ENCODE results near the gene TSEN54.

Gene TSEN54

DNA sequence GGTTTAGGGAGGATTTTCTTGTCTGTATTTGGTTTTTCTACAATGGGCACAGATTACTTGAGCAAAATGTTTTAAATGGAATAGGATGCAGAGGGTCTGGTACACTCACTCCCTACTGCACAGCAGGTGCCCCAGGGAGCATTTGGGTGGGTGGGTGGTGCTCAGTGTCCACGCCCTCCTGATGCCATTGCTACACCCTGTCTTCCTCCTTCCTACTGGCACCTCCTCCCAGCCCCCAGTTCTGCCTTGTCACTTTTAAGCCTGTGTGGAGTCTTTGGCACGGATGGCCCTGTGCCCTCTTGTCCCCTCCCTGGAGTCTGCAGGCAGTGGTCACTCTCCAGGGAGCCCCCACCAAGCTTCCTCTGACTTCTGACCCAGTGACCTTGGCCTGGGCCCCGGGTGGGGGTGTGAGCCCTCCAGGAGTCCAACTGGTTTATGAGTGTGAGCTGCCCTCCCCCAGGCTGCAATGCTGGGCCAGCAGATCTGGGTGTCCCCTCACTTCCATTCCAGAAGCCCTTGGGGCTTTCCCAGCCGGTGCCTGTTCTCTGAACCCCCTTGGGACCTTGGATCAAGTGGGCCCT lies 24.7 kb downstream of the TSEN54 start:
- in situ Hi-C loops (cut with MboI; ENCODE audit: low sequenced_read_pairs) = no loop called here

DNA sequence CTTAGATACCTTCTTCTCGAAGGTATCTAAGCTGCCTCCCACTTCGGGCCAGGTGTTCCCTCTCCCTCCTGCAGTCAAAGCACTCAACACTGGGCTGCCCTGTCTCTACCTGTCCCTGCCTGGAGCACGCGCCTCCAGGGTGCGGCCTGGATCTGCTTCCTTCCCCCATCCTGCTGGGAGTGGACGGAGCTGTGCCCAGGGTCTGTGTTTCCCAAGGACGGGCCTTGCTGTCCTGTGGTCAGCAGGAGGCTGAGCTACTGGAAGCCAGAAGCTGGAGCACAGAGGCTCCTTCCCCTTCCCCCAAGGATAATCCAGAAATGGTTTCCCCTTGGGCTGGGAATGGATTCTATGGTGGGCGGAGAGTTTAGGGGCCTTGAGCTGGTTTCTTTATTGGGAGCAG lies 25.9 kb downstream of the TSEN54 start:
- in situ Hi-C loops (cut with MboI; ENCODE audit: low sequenced_read_pairs) = no loop called here

DNA sequence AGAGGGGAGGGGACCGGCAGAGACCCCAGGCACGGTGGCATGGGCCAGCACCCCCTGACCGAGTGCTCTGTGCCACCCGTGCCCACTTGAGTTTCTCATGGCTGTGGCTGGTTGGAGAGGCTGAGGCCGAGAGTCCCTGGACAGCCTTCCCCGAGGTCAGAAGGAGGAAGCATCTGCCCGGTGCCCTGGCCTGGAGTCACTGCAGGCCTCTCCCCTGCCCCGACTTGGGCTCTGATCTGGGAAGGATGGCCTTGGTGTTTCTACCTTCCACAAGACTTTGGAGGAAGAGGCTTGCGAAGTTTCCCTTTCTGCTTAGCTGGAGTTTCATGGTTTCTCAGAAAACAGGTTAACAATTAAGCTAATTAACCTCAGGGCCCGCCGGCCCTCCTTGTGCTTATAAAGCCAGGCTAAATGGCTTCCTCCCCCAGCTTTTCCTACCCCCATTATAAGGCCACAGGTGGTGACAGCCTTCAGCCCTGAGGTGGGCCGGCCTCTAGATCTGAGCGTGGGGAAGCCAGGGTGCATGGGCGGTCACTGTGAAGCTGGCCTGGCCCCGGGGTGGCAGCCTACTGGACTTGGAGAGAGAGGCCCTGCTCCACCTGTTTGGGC lies 26.5 kb downstream of the TSEN54 start:
- in situ Hi-C loops (cut with MboI; ENCODE audit: low sequenced_read_pairs) = no loop called here

- in situ Hi-C loops (cut with MboI; ENCODE audit: low sequenced_read_pairs) = no loop called here
Observed at GRCh38 chr17:75544250-75544649, 27.9 kb downstream of the TSEN54 start.

DNA sequence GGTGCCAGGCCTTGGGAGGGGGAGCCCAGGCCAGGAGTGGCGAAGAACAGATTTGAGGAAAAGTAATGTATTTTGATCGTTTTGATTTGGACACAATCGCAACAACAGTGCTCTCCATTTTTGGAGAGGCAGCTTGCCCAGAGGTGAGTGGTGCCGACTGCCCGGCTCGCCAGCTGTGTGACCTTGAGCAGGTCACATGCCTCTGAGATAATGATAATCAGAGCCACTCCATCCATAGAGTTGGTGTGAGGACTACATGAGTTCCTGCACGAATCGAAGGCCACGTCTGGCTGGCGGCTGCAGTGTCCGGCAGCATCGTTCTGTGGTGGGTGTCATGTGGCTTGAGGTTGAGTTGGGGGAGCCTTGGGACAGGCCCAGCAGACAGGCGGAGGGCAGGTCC lies 29.9 kb downstream of the TSEN54 start:
- in situ Hi-C loops (cut with MboI; ENCODE audit: low sequenced_read_pairs) = no loop called here

- in situ Hi-C loops (cut with MboI; ENCODE audit: low sequenced_read_pairs) = no loop called here
Observed at GRCh38 chr17:75547091-75547490, 30.8 kb downstream of the TSEN54 start.

DNA sequence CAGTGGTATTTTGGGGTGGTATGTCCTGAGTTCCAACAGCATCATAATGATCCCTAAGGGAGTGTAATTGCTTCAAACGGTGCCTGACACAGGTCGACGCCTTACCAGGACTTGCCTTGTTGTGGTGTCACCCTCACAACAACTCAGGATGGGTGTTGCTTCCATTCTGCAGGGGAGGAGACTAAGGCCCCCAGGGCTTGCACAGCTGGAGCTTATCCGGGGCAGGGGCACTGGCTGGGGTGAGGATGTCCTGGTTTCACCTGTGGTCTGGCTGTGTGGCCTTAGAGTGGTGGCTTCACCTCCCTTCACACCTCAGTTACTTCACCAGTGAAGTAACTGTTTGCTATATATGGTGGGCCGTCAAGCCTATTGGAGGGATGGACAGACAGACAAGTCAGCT lies 32.5 kb downstream of the TSEN54 start:
- in situ Hi-C loops (cut with MboI; ENCODE audit: low sequenced_read_pairs) = no loop called here

DNA sequence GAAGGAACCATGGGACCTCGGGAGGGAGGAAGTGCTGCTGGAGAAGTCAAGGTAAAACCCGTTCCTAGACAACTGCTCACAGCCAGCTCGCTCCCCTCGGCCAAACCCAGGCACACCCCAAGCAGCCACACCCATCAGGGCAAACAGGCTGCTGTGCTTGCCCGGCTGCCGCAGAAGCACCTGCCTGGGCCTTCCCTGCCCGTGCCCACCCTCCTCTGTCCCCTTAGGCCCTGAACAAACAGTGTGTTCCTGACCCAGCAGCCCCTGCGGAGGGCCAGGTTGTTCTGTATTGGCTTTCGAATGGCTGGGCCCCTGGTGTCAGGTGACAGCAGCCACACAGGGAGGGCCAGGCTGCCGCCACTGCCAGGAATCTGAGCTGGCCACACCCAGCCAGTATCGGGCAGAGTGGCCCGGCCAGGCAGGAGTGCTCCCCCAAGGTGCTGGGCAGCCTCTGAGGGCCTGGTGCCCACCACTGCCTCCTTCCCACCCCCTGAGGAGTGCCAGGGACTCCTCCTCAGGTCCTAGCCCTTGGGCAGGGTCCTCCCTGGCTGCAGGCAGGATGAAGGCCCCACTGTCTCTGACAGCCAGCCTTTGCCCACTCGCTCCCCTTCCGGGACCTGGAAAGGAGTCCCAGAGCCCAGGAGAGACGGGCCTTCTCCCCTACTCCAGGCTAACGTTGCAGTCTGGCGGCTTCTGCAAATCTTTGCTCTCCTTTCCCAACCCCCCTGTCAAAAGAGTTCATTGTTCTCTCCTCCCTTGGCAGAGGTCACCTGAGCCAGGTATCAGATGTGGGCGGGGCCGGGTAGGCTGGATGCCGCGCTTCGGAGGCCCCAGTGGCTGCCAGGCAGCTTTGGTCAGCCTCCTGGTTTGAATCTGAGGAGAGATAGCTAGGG lies 33.2 kb downstream of the TSEN54 start:
- in situ Hi-C loops (cut with MboI; ENCODE audit: low sequenced_read_pairs) = no loop called here

GRCh38 chr17:75550139-75550465 lies 33.8 kb downstream of the TSEN54 start:
- in situ Hi-C loops (cut with MboI; ENCODE audit: low sequenced_read_pairs) = no loop called here

DNA sequence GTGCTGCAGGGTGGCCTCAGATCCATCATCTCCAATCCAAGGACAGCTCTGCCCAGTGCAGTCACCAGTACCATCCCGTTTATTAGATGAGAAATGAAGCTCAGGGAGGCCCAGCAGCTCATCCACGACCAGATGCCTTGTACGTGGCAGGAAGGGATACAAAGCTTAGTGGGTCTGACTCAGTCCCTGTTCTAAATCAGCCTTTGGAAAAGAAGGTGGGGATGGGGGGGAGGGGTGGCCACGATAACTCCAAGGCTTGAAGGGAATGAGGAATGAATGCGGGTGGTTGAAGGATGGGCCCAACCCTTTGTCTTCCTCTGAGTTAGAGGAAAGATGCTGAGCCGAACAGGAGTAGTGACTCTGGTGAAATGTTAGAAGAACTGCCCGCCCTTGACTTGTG lies 34.9 kb downstream of the TSEN54 start:
- in situ Hi-C loops (cut with MboI; ENCODE audit: low sequenced_read_pairs) = no loop called here

DNA sequence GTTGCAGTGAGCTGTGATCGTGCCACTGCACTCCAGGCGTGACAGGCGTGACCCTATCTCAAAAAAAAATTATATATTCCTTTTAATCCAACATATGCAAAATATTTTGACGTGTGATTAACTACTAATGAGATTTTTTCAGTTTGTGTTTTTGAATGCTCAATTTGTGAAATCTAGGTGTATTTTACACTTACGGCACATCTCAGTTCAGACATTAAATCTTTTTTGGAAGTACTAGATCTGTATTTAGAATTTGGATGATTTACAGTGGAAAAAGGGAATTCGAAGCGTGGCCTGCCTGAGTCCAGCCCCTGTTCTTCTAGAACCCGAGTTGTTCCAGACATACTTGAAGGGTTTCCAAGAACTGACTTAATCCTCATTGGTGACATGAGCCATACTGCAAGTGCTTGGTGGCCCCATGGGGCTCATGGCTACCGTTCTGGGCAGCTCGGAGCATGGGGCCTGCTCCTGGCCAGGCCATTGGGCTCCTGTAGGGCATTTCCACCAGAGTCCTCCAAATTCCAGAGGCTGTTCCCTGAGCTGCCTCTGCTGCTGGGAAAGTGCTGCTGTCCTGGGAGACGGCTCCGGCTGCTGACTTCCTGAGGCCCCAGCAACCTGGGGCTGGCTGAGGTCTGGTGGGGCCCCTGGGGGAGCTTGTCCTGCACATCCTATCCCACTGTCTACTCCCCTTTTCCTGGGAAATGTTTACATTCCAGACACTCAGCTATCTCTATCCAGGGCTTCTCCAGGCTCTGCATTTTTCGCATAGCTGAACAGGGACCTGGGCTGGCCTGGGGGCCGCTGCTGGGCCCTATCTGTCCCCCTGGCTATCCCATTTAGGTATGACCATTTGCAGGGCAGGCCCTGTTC lies 36.3 kb downstream of the TSEN54 start:
- in situ Hi-C loops (cut with MboI; ENCODE audit: low sequenced_read_pairs) = no loop called here

GRCh38 chr17:75553295-75554110 lies 37.2 kb downstream of the TSEN54 start:
- in situ Hi-C loops (cut with MboI; ENCODE audit: low sequenced_read_pairs) = no loop called here

GRCh38 chr17:75555679-75556153 lies 39.4 kb downstream of the TSEN54 start:
- in situ Hi-C loops (cut with MboI; ENCODE audit: low sequenced_read_pairs) = no loop called here

- in situ Hi-C loops (cut with MboI; ENCODE audit: low sequenced_read_pairs) = no loop called here
Observed at GRCh38 chr17:75557075-75557851, 40.9 kb downstream of the TSEN54 start.

DNA sequence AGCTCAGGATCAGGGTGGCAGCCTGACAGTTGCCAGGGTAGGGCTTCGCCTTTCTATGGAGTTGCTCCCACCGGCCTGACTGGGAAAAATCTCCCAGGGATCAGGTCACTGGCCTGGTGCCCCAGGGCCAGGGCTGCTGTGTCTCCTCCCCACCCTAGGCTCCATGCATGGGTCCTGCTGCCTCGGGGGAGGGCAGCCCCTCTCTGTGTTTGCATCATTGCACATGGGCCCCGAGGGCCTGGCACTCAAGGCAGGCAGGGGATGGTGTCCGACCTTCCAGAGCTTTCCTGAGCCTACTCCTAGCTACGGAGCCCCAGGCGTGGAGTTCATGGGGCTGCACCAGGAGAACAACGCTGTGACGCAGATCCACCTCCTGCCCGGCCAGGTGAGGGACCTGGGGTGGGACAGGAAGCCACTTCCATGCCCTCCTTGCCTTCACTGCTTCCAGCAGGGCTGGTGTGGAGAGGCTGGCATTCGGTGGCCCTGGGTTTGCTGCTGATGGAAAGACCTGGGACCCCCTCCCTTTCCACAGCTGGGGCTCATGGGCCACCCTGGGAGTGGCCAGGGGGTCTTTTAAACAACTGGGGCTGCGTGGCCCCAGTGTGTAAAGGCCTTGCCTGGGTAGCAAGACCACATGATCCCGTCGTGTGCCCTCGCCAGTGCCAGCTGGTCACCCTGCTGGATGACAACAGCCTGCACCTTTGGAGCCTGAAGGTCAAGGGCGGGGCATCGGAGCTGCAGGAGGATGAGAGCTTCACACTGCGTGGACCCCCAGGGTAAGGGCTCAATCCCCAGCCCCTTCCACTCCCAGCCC lies 41.7 kb downstream of the TSEN54 start:
- in situ Hi-C loops (cut with MboI; ENCODE audit: low sequenced_read_pairs) = no loop called here

DNA sequence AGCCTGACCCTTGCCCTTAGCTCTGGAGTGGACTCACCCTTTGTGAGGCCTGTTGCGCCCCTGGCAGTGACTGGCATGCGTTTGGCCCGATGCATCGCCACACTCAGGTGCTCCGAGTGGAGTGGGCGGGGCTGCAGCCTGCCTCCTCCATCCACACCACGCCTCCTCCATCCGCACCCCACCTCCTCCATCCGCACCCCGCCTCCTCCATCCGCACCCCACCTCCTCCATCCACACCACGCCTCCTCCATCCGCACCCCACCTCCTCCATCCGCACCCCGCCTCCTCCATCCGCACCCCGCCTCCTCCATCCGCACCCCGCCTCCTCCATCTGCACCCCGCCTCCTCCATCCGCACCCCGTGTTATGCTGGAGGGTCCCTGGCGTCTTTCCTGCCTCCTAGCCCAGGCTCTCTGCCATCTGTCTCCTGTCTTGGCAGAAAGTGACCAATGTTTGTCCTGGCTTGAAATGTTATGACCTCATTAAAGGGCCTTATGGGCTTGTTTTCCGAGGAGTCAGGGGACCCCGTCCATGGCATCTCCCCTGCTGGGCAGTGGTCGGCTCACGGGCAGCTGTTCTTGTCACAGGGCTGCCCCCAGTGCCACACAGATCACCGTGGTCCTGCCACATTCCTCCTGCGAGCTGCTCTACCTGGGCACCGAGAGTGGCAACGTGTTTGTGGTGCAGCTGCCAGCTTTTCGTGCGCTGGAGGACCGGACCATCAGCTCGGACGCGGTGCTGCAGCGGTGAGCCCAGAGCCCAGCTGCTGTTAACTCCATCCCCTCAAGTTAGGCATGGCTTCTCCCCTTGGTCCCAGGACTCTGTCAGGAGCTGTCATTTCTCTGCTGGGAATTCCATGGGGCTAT lies 42.6 kb downstream of the TSEN54 start:
- in situ Hi-C loops (cut with MboI; ENCODE audit: low sequenced_read_pairs) = no loop called here

GRCh38 chr17:75559958-75560533 lies 43.7 kb downstream of the TSEN54 start:
- in situ Hi-C loops (cut with MboI; ENCODE audit: low sequenced_read_pairs) = no loop called here

Measured in HL-60/S4 (cell line).